HG03280 (cell line): ENCODE data around the gene LDLR.
"Not testable (repeated sequence)": the region's sequence is repeated elsewhere in the genome, so short reads cannot be mapped to it uniquely, and the experiment has no call there.

Experiments used
- ATAC-seq: cut with Tn5 transposase; IDR thresholded peaks from one replicate; pipeline ENCODE4 v1.9.1; 2021; ENCODE audit warnings: mild to moderate bottlenecking, moderate library complexity; ENCODE audit not compliant: unreplicated experiment

LDLR gene

DNA sequence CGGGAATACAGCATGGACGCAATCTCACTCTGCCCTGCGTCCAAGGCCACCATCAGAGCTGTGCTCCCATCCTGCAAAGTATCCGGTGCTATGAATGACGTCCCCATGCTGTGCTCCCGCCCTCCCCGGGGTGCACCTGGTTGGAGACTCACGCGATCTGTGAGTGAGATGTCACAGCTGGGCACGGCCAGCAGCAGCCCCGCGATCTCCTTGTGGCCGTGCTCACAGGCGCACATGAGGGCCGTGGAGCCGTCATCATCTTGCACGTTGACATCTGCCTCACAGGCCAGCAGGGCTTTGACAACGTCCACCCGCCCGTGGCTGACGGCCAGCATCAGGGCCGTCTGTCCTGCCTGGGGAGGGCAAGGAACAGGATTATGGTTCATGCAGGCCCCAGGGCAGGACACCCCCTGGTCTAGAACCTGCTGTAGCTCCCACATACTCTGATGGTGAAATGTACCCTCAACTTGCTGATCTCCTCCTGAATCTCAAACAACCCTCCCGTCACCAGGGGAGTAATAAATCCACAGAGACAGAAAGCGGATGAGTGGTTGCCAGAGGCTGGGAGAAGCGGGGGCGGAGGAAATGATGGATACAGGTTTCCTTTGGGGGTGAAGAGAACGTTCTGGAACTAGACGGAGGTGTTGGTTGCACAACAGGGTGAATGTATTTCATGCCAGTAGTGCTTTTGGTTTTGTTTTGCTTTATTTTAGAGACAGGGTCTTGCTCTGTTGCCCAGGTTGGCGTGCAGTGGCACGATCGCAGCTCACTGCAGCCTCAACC lies 80.8 kb downstream of the LDLR start:
- no peak for ATAC-seq

DNA sequence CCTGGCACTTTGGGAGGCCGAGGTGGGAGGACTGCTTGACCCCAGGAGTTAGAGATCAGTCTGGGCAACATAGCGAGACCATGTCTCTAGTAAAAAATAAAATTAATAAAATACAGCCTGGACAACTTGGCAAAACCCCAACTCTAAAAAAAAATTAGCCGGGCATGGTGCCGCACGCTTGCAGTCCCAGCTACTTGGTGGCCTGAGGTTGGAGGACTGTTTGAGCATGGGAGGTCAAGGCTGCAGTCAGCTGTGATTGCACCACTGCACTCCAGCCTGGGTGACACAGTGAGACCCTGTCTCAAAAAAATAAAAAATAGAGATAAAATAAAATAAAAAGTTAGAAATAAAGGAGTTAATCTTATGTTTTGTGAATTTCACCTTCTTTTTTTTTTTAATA lies 81.9 kb downstream of the LDLR start:
- ATAC-seq = no peak

DNA sequence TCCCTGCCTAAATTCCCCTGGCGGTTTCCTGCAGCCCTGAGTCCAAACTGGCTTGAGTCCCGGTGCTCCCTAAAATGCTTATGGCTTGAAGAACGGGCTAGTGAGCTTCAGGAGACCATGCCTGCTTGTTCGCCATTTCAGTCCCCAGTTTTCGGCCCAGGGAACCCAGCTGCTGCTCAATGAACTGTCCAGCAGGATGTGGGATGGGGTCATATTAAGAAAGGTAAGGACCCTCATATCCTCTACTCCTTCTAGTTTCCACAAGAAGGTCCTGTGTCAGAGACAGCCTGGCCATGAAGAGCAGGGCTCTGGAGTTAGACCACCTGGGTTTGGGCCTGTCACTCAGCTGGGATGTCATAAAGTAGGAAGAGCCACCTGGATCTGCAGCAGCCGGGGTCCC lies 83.3 kb downstream of the LDLR start:
- ATAC-seq = no peak

DNA sequence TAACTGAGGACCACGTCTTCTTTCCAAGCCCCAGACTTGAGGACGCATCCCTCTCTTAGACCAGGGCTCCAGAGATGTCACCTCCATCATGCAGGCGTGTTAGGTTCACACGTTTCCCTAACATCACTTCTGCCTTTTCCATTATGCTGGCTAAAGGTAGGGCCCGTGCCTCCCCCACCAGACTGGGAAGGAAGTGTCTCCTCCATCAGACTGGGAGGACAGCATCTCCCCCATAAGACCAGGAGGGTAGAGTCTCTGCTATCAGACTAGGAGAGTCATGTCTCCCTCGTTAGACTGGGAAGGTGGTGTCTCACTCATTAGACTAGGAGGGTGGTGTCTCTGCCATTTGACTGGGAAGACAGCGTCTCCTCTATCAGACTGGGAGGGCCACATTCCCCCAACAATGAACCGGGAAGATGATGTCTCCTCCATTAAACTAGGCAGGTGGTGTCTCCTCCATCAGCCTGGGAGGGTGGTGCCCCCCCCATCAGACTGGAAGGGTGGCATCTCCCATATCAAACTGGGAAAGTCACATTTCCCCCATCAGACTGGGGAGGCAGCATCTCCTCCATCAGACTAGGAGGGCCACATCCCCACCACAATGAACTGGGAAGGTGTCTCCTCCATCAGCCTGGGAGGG lies 84.4 kb downstream of the LDLR start:
- ATAC-seq = no peak

GRCh38 chr19:11174336-11174735 lies 85.1 kb downstream of the LDLR start:
- ATAC-seq = no peak

GRCh38 chr19:11175920-11176319 lies 86.7 kb downstream of the LDLR start:
- no peak for ATAC-seq

DNA sequence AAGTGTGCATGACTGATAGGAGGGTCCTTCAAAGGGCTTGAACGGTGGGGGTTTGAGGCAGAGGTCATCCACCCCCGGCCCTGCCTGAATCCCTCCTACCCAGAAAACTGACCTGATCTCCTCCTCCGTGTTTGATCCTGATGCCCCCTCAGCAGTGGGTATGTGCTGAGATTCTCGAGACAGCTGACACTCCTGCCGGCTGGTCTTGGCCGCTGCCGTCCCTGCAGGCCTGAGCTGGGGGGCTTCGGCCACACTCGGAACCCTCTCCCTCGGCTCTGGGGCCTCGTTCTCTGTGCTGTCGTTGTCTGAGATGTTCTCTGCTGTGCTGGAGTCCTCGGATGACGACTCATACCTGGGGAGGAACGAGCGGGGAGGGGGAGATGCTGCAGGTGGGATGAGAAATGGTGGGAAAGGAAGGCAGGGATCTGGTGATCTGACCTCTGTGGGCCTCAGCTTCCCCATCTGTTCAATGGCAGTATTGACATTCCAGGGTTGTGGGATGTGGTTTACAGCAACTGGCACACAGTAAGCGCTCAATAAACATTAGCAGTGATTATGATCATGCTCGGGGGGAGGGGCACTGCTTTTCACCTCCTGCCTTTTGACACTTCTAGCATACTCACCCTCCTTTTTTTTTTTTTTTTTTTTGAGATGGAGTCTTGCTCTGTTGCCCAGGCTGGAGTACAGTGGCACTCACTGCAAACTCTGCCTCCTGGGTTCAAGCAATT lies 87.4 kb downstream of the LDLR start:
- no peak for ATAC-seq

- ATAC-seq = no peak
Measured at GRCh38 chr19:11177592-11177991, 88.3 kb downstream of the LDLR start.

DNA sequence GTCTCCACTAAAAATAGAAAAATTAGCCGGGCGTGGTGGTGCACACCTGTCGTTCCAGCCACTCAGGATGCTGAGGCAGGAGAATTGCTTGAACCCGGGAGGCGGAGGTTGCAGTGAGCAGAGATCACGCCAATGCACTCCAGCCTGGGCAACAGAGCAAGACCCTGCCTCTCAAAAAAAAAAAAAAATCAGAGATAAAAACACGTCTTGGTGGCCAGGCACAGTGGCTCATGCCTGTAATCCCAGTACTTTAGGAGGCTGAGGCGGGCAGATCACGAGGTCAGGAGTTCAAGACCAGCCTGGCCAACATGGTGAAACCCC lies 89.8 kb downstream of the LDLR start:
- ATAC-seq = not testable (repeated sequence)

- ATAC-seq = no peak
Measured at GRCh38 chr19:11179716-11180297, 90.5 kb downstream of the LDLR start.

GRCh38 chr19:11180346-11180745 lies 91.1 kb downstream of the LDLR start:
- ATAC-seq = no peak

- ATAC-seq = not testable (repeated sequence)
Measured at GRCh38 chr19:11180975-11181374, 91.7 kb downstream of the LDLR start.

- no peak for ATAC-seq
Measured at GRCh38 chr19:11181488-11181887, 92.2 kb downstream of the LDLR start.
